Colonic mucosa (tissue), 4 donors: ENCODE data around the gene ZNF655. TPM values are rescaled to one million over a fixed set of nuclear protein-coding genes. Genes with fewer than 3 reads are reported as not detected.
A peak's percentile ranks its signal among the peaks of the same experiment; 100 is the strongest.

ENCODE experiments used
- DNase-seq: peaks from one replicate; pipeline ENCODE4 v3.0.0-alpha.2; 2020
- H3K27ac ChIP-seq: fragments of 200-600 bp; one replicate; pipeline ENCODE4 v1.8.0; 2021
- H3K27me3 ChIP-seq: fragments of 200-600 bp; one replicate; pipeline ENCODE4 v1.8.0; 2021
- H3K36me3 ChIP-seq: fragments of 200-600 bp; one replicate; pipeline ENCODE4 v1.8.0; 2021
- H3K4me1 ChIP-seq: fragments of 200-600 bp; one replicate; pipeline ENCODE4 v1.8.0; 2021; ENCODE audit warnings: mild to moderate bottlenecking
- H3K4me3 ChIP-seq: fragments of 200-600 bp; one replicate; pipeline ENCODE4 v1.8.0; 2021
- H3K9ac ChIP-seq, 2 donors: one replicate each; pipeline ENCODE4 v1.7.0; 2013; ENCODE audit warnings: control low read depth in 2 of 2, low read depth in 2 of 2, low read length in 2 of 2
- H3K9me3 ChIP-seq: fragments of 200-600 bp; one replicate; pipeline ENCODE4 v1.8.0; 2021
- CTCF ChIP-seq: fragments of 200-600 bp; IDR thresholded peaks from one replicate; pipeline ENCODE4 v1.8.0; 2022; ENCODE audit warnings: antibody characterized with exemption, mild to moderate bottlenecking
- intact Hi-C: fragments of 100-400 bp; cut with DNase I; formaldehyde crosslinking; loops from one replicate; pipeline ENCODE4 v1.14.1; 2022
- total RNA-seq, 2 donors: library from RNA; stranded (reverse); fragmentation: NEBNext Ultra II Directional in 1 of 2; extraction: Animal tissue kit (Norgen Biotek cat#: 25700) in 1 of 2; gene quantifications; one replicate each; pipeline ENCODE4 v1.2.1, GENCODE V29; 2021
- donor health status: healthy.
- donor health status: DM: no; HTN: no; CAD: no.
- donor health status: DM: no; HTN: no; CAD: no.

Gene ZNF655
- total RNA-seq, 2 donors from 2014 or later, result 41.8 to 50.7 TPM

GRCh38 chr7:99615989-99616358, 57.5 kb downstream of the ZNF655 start:
- no peak for TF ChIP-seq CTCF
- intact Hi-C loops, result no loop called here
- H3K9ac ChIP-seq, result peak overlapping the region in 1 of 2 donors; percentile 94
- peak overlapping the region; percentile 54 for H3K27ac ChIP-seq
- peak overlapping the region; percentile 93 for H3K4me3 ChIP-seq
- no peak for DNase-seq
- H3K36me3 ChIP-seq, result no peaks in the 10 kb centered on the region
- no peaks in the 10 kb centered on the region for H3K27me3 ChIP-seq
- no peaks in the 10 kb centered on the region for H3K9me3 ChIP-seq
- H3K4me1 ChIP-seq, result peaks cover 5% of the 10 kb centered on the region

- H3K36me3 ChIP-seq, result no peaks in the 10 kb centered on the region
- intact Hi-C loops, result no loop called here
- DNase-seq, result peak; percentile 90
- peaks cover 5% of the 10 kb centered on the region for H3K4me1 ChIP-seq
- H3K27me3 ChIP-seq, result no peaks in the 10 kb centered on the region
- no peak for TF ChIP-seq CTCF
- peak within 1 kb of the TSS; percentile 94 to 97 for H3K9ac ChIP-seq
- H3K4me3 ChIP-seq, result peak within 1 kb of the TSS; percentile 93
- peak within 1 kb of the TSS; percentile 54 for H3K27ac ChIP-seq
- H3K9me3 ChIP-seq, result no peaks in the 10 kb centered on the region
These were observed 58.1 kb downstream of the ZNF655 start, which contains the start of gene ZSCAN25 for GRCh38 chr7:99616359-99617191. Gene ZSCAN25, plus strand, starts transcription at chr7:99616946. Its CDS starts 2,661 bp downstream, at chr7:99619607.

GRCh38 chr7:99617192-99617781, 58.8 kb downstream of the ZNF655 start:
- H3K4me3 ChIP-seq, result peak overlapping the region; percentile 93
- no peaks in the 10 kb centered on the region for H3K27me3 ChIP-seq
- intact Hi-C loops, result no loop called here
- DNase-seq, result no peak
- H3K9me3 ChIP-seq, result no peaks in the 10 kb centered on the region
- peaks cover 5% of the 10 kb centered on the region for H3K4me1 ChIP-seq
- no peaks in the 10 kb centered on the region for H3K36me3 ChIP-seq
- peak overlapping the region; percentile 54 for H3K27ac ChIP-seq
- no peak for TF ChIP-seq CTCF
- peak overlapping the region; percentile 94 to 97 for H3K9ac ChIP-seq

- no peak for TF ChIP-seq CTCF
- no peaks in the 10 kb centered on the region for H3K9me3 ChIP-seq
- peaks cover 5% of the 10 kb centered on the region for H3K4me1 ChIP-seq
- no peak overlapping the region for H3K9ac ChIP-seq
- no peaks in the 10 kb centered on the region for H3K27me3 ChIP-seq
- intact Hi-C loops, result no loop called here
- no peak overlapping the region for H3K4me3 ChIP-seq
- H3K27ac ChIP-seq, result no peak overlapping the region
- no peak for DNase-seq
- peaks cover 6% of the 10 kb centered on the region for H3K36me3 ChIP-seq
These were observed 60.3 kb downstream of the ZNF655 start for GRCh38 chr7:99618726-99619125.

GRCh38 chr7:99619571-99620130, 61.2 kb downstream of the ZNF655 start:
- TF ChIP-seq CTCF, result no peak
- Histone ChIP-seq H3K27ac (no peak overlapping the region), H3K9me3 (no peaks in the 10 kb centered on the region), H3K4me3 (no peak overlapping the region), H3K27me3 (no peaks in the 10 kb centered on the region), H3K36me3 (peaks cover 6% of the 10 kb centered on the region), H3K4me1 (peaks cover 5% of the 10 kb centered on the region), H3K9ac (no peak overlapping the region)
- intact Hi-C loops, result no loop called here
- no peak for DNase-seq
